Fibroblast of mammary gland (primary cell): Measurements from ENCODE around the gene KCNQ1.

Experiments used
- DNase-seq: peaks from one replicate; pipeline ENCODE4 v3.0.0-alpha.2; 2010; ENCODE audit warnings: low read depth
- H3K4me3 ChIP-seq: 2 replicates; pipeline ENCODE4 v1.5.1; 2011; ENCODE audit warnings: low read depth, mild to moderate bottlenecking, low read length, moderate library complexity; ENCODE audit not compliant: control insufficient read depth
- TF ChIP-seq, protein P1 (sequence below): conservative IDR thresholded peaks from 2 replicates; pipeline ENCODE4 v1.5.1; 2011; ENCODE audit warnings: low read depth, low read length, inconsistent platforms; ENCODE audit not compliant: control insufficient read depth, insufficient read depth

The KCNQ1 gene

DNA sequence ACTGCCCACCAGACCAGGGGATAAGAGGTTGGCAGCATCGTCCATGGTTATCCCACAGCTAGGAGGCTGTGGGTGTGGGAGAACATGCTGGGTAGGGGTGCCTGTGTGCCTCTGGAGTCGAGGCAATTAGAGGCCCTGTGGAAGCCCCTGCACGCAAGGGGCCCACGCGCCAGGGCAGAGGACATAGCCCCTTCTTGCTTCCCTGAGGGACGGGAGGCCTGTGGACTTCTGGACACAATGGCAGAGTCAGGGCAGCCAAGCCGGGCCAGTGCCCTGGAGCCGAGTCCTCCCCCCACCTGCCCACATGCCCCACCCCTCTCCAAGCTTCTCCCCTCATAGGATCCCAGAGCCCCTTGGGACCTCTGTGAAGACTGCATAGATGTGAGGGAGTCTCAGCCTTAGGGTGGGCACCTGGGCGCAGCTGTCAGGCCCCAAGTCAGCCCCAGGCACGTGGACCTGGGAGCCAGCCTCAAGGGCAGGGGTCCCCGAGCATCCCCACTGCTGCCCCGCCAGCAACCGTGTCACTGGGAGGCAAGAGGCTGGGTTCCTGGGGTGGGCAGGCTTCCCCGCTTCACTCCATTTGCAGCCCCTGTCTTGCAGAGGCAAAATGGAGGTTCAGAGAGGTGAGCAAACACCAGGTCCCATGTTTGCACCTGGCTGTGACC is 388.4 kb downstream of the KCNQ1 start:
- no peak for DNase-seq
- no peak overlapping the region for H3K4me3 ChIP-seq
- TF ChIP-seq, protein P1, sequence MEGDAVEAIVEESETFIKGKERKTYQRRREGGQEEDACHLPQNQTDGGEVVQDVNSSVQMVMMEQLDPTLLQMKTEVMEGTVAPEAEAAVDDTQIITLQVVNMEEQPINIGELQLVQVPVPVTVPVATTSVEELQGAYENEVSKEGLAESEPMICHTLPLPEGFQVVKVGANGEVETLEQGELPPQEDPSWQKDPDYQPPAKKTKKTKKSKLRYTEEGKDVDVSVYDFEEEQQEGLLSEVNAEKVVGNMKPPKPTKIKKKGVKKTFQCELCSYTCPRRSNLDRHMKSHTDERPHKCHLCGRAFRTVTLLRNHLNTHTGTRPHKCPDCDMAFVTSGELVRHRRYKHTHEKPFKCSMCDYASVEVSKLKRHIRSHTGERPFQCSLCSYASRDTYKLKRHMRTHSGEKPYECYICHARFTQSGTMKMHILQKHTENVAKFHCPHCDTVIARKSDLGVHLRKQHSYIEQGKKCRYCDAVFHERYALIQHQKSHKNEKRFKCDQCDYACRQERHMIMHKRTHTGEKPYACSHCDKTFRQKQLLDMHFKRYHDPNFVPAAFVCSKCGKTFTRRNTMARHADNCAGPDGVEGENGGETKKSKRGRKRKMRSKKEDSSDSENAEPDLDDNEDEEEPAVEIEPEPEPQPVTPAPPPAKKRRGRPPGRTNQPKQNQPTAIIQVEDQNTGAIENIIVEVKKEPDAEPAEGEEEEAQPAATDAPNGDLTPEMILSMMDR, result no peak

DNA sequence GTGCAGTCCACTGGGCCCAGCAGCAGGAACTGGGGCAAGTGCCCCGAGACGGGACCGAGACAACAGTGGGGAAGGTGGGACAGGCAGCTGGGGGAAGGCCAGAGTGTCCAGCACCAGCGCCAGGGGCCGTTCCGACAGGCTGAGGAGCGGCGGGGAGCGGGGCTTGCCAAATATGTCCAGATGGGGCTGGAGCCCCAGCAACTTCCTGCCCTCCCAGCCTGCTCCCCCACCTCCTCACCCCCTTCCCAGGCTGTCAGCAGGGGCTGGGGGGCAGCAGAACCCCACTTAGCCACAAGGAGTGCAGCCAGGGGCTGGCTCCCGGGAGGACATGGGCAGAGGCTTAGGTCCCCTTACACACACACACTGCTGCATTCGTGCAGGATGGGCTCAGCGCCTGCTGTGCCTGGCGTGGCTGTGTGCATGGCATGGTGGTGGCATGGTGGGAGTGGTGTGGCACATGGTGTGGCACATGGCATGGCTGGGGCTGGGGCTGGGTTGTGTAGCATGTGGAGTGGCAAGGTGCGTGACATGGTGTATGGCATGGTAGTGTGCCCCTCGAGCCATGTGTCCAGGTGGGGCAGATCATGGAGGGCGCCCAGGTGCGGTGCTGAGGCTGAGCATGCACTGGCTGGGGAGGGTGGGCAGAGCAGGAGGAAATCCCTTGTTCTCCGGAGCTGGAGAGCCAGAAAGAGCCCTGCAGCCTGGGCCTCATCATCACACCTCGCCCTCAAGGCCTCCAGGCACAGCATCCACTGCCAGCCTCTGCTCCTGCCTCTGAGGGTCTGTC is 389.1 kb downstream of the KCNQ1 start:
- TF ChIP-seq, protein P1, result no peak
- H3K4me3 ChIP-seq, result no peak overlapping the region
- no peak for DNase-seq

DNA sequence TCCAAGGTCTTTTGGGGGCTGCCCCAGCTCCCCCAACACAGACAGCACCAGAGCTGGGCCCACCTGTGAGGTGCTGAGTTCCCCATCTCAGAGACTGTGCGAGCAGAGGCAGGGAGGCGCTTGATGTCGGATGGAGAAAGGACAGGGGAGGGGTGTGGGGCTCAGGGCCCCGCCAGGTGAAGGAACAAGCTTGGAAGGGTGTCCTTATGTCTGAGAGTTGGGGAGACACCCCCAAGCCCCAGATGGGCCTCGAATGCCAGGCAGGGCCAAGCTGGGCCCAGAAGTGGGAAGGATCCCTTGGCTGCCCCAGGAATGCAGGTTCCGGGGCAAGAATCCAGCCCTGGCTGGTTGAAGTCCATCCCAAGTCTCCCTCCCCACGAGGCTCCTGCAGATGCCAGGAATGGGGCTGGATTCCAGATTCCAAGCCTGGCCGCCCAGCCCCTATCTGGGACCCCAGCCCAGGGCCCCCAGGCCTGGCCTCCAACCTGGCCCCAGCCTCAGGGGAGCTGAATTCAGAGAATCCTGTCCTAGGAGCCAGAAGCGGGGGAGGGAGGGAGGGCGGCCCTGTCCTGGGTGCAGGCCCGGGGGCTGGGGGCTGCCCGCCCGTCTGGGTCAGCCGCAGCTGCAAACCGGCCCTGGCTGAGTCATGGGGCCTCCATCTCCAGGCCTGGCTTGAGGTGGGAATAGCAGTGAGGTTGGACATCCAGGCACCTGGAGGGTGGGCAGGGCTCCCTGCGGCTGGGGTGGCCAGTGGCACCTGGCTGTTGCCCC is 389.9 kb downstream of the KCNQ1 start:
- DNase-seq, result no peak
- no peak overlapping the region for H3K4me3 ChIP-seq
- TF ChIP-seq, protein P1, result no peak

DNA sequence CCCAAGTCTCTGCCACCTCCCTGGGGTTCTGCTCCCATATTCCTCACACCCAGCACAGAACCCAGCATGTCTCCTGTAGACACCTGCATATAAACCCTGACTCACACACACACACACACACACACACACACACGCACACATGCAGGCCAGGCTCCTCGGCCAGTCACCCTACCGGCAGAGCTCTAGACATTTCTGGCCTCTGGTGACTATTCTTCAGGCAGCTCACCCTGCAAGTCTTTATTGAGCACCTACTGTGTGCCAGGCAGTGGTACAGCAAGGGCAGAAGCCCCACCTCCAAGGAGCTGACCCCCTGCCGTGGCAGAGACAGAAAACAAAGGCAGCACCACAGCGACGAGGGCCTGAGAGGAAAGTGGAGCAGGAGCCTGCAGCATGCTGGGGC is 390.5 kb downstream of the KCNQ1 start:
- no peak overlapping the region for H3K4me3 ChIP-seq
- TF ChIP-seq, protein P1, result no peak
- DNase-seq, result peak; percentile 6

DNA sequence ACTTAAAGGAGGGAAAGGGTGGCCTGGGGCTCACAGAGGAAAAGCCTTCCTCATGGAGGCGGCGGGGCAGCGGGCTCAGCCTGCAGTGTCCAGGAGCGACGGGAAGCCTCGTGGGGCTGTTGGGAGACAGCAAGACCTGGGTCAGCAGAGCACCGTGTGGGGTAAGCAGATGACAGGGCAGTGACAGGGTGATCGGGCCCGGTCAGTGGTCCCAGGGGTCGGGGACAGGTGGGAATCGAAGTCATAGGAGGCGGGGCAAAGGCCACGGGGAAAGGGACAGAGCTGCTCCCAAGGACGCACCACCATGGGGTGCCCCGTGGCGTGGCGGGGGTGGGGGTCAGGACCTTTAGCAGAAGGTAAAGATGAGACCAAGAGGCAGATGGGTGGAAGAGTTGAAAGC is 390.9 kb downstream of the KCNQ1 start:
- H3K4me3 ChIP-seq, result no peak overlapping the region
- TF ChIP-seq, protein P1, result no peak
- no peak for DNase-seq

DNA sequence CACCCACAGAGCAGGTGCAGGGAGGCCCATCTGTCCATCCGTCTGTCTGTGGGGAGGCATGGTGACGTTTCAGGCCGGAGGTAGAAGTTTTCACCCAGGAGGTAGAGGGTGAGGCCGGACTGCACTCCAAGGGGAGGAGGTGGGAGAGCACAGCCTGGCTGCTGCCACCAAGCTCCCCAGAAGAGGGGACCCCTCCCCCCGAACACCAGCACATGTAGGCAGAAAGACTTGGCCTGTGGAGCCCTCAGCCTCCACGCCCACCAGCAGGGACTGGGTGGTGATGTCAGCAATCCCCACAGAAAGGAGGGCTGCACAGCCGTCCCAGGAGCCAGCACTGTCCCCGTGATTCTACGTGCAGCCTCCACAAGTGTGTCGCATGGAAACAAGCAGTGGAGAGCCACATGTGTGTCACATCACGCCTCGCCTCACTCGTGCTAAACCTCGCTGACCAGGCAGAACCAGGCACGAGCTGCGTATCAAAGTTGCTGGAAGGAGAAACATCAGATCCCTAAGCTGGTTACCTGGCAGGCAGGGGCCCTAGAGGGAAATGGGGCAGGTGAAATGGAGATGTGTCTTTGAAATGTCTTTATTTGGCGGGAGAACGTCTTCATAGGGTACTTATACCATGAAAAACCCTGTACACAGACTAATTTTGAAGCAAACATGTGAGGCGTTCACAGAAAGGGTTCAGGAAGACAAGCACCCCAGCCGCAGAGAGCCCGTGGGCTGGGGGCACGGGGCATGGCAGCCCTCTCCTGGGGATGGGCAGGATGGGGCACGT is 391.7 kb downstream of the KCNQ1 start:
- no peak for DNase-seq
- TF ChIP-seq, protein P1, result no peak
- H3K4me3 ChIP-seq, result no peak overlapping the region
